Fibroblast of lung (primary cell): ENCODE results near the gene TCERG1L. TPM values are rescaled to one million over a fixed set of nuclear protein-coding genes. Genes with fewer than 3 reads are reported as not detected.

Experiments
- DNase-seq, 2 donors: peaks; one replicate each; pipeline versions ENCODE4 v3.0.0 to v3.0.0-alpha.2; 2010; ENCODE audit warnings: low read depth in 2 of 2
- H2AFZ ChIP-seq: 2 replicates; pipeline ENCODE4 v1.5.1; 2012; ENCODE audit warnings: low read length, control low read depth, inconsistent platforms
- H3K27ac ChIP-seq: 2 replicates; pipeline ENCODE4 v1.5.1; 2011; ENCODE audit warnings: low read length, control low read depth; ENCODE audit not compliant: insufficient read depth
- H3K27me3 ChIP-seq: 2 replicates; pipeline ENCODE4 v1.5.1; 2011; ENCODE audit warnings: mild to moderate bottlenecking, low read length; ENCODE audit not compliant: control insufficient read depth, insufficient read depth
- H3K36me3 ChIP-seq: 2 replicates; pipeline ENCODE4 v1.5.1; 2011; ENCODE audit warnings: low read length; ENCODE audit not compliant: control insufficient read depth, insufficient read depth
- H3K4me1 ChIP-seq: 2 replicates; pipeline ENCODE4 v1.5.1; 2011; ENCODE audit warnings: low read length; ENCODE audit not compliant: control insufficient read depth, insufficient read depth; ENCODE audit errors: extremely low read depth
- H3K4me2 ChIP-seq: 2 replicates; pipeline ENCODE4 v1.5.1; 2011; ENCODE audit warnings: low read length, control low read depth; ENCODE audit not compliant: insufficient read depth; ENCODE audit errors: extremely low read depth
- H3K4me3 ChIP-seq, 4 experiments: fragments of 200-600 bp in 1 of 4; sonication (generic) in 1 of 4; replicated peaks in 1 of 4; 2 replicates each; pipeline ENCODE4 v1.5.1; 2011 to 2016; ENCODE audit warnings: low read length in 4 of 4, low read depth in 3 of 4, mild to moderate bottlenecking in 3 of 4, control low read depth in 2 of 4, inconsistent platforms in 1 of 4, mixed read lengths in 1 of 4; ENCODE audit not compliant: insufficient read depth in 1 of 4; ENCODE audit errors: control extremely low read depth in 1 of 4
- H3K79me2 ChIP-seq: 2 replicates; pipeline ENCODE4 v1.5.1; 2012; ENCODE audit warnings: mild to moderate bottlenecking, low read length, inconsistent platforms; ENCODE audit not compliant: control insufficient read depth, insufficient read depth
- H3K9ac ChIP-seq: 2 replicates; pipeline ENCODE4 v1.5.1; 2011; ENCODE audit warnings: mild to moderate bottlenecking, low read length, control low read depth; ENCODE audit not compliant: insufficient read depth
- H3K9me3 ChIP-seq: 2 replicates; pipeline ENCODE4 v1.5.1; 2012; ENCODE audit warnings: low read depth, low read length; ENCODE audit not compliant: control insufficient read depth, insufficient read depth
- H4K20me1 ChIP-seq: 2 replicates; pipeline ENCODE4 v1.5.1; 2011; ENCODE audit warnings: low read length; ENCODE audit not compliant: control insufficient read depth, insufficient read depth; ENCODE audit errors: extremely low read depth
- EZH2 ChIP-seq: IDR thresholded peaks from 2 replicates; pipeline ENCODE4 v1.5.1; 2012; ENCODE audit warnings: low read length, control low read depth, mild to moderate bottlenecking; ENCODE audit errors: missing control alignments
- polyA plus RNA-seq, 2 donors: library from polyadenylated mRNA; depleted of rRNA in 1 of 2; stranded (reverse) in 1 of 2; unstranded in 1 of 2; fragments of >200 nt; gene quantifications; 2 replicates each; pipeline ENCODE4 v1.2.1, GENCODE V29; 2011 to 2012; ENCODE audit warnings: missing spikeins in 1 of 2
- total RNA-seq: library from RNA; depleted of rRNA; stranded (reverse); fragments of >200 nt; gene quantifications from 2 replicates; pipeline ENCODE4 v1.2.1, GENCODE V29; 2014
- TF ChIP-seq, protein P1 (sequence below), 2 donors: IDR thresholded peaks in 1 of 2; conservative IDR thresholded peaks in 1 of 2; 1 replicate in 1 of 2; 2 replicates in 1 of 2; pipeline ENCODE4 v1.5.1; 2011 to 2012; ENCODE audit warnings: low read length in 2 of 2, control low read depth in 1 of 2, inconsistent platforms in 1 of 2, low read depth in 1 of 2, mild to moderate bottlenecking in 1 of 2

TCERG1L gene
- total and polyA plus RNA-seq, 2 donors (not counting 1 experiment from before 2014, with no cell fraction given): 0.02 TPM; not detected in 1

DNA sequence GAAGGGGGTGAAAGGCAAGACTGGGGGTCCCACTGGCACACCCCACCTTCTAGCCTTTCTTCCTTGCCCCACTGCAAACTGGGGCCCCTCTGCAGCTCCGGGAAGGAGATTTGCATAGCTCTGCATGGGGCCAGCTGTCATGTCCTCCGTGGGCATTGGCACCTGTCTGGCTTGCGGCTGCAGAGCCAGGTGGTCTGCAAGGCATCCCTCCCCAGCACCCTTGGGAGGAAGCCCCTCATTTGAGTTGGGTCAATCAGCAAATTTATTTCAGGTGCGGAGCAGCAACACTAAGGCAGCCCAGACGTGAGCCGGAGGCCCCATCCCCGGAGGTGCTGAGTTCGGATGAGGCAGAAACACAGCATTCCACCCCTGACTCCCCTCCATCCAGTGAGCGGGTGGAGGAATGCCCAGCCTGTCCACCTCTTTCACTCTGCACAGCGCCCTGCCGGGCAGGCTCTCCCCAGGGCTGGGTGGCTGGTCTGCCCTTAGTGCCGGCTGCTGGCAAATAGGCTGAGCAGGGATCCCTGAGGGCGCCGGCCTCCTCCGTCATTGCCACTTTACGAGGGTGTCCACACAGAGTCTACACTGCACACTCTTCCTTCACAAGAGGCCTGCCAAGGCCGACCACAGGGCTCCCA is 143.2 kb downstream of the TCERG1L start:
- Histone ChIP-seq H4K20me1 (no peaks in the 10 kb centered on the region), H3K4me2 (no peak overlapping the region), H3K9ac (no peak overlapping the region), H3K36me3 (no peaks in the 10 kb centered on the region), H3K9me3 (no peaks in the 10 kb centered on the region), H3K27me3 (no peaks in the 10 kb centered on the region), H2AFZ (no peak overlapping the region), H3K79me2 (no peaks in the 10 kb centered on the region), H3K27ac (no peak overlapping the region), H3K4me1 (no peaks in the 10 kb centered on the region), H3K4me3 (no peak overlapping the region)
- TF ChIP-seq, protein P1, sequence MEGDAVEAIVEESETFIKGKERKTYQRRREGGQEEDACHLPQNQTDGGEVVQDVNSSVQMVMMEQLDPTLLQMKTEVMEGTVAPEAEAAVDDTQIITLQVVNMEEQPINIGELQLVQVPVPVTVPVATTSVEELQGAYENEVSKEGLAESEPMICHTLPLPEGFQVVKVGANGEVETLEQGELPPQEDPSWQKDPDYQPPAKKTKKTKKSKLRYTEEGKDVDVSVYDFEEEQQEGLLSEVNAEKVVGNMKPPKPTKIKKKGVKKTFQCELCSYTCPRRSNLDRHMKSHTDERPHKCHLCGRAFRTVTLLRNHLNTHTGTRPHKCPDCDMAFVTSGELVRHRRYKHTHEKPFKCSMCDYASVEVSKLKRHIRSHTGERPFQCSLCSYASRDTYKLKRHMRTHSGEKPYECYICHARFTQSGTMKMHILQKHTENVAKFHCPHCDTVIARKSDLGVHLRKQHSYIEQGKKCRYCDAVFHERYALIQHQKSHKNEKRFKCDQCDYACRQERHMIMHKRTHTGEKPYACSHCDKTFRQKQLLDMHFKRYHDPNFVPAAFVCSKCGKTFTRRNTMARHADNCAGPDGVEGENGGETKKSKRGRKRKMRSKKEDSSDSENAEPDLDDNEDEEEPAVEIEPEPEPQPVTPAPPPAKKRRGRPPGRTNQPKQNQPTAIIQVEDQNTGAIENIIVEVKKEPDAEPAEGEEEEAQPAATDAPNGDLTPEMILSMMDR (conservative IDR thresholded peaks at IDR 0.05 in 1 of 2, IDR thresholded peaks at IDR 0.05 in 1 of 2; ENCODE audit: low read depth in 1 of 2, low read length in 2 of 2): no peak
- TF ChIP-seq EZH2: no peak
- no peak for DNase-seq

DNA sequence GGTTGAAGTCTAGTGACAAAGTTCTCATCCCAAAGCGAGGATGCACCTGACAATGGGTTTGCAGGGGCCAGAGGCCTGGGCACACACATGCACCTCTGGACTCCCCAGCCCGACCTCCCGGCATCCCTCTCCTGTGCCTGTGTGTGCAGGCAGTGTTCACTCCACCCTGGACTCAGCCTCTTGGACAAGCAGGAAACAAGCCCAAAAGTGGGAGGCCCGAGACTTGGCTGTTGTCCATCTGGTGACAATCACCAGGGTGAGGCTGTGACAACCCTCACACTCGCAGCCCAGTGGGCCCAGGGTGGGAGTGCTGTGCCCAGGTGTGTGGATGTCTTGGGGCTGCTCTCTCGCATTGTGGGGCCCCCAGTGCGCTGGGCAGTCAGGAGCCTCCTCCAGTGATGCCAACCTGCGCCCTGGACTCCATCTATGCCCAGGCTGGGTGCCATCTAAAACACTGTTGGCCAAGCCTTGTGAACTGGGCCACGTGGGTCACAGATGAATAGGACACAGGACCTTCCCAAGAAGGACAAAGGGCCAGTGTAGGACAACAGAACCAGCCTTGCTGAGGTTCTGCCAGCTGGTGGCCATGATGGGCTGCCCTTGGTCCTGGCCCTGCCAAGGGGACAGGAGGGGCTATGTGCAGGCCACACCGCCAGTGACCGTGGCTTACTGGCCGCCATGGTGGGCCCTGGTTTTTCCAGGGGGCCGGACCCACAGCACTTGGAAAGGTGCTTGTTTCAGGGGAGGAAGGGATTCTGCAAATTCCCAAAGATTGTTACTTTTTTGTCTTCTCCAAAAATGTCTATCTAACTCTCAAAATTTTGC is 144.3 kb downstream of the TCERG1L start:
- Histone ChIP-seq H3K4me1 (no peaks in the 10 kb centered on the region), H3K9ac (no peak overlapping the region), H3K79me2 (no peaks in the 10 kb centered on the region), H3K4me3 (no peak overlapping the region), H3K27me3 (no peaks in the 10 kb centered on the region), H2AFZ (no peak overlapping the region), H3K9me3 (no peaks in the 10 kb centered on the region), H4K20me1 (no peaks in the 10 kb centered on the region), H3K27ac (no peak overlapping the region), H3K36me3 (no peaks in the 10 kb centered on the region), H3K4me2 (no peak overlapping the region)
- TF ChIP-seq, protein P1 (conservative IDR thresholded peaks at IDR 0.05 in 1 of 2, IDR thresholded peaks at IDR 0.05 in 1 of 2; ENCODE audit: low read depth in 1 of 2, low read length in 2 of 2): no peak
- no peak for TF ChIP-seq EZH2
- no peak for DNase-seq

DNA sequence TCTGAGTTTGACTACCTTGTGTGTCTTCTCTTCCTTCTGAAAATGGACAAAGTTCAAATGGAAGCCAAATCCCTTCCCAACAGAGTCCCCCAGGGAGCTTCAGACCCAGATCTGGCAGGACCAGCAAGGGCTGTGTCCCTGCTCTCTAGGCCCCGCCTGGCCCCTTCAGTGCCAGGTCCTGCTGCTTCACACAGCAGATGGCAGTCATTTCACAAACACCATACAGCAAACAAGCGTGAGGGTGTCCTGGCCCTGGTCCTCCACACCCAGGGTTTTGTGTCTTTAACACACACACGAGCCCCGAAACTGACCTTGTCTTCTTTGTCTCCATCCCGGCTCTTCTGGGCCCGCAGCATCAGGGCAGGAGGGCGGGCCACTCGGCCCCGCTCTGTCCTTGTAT is 145.0 kb downstream of the TCERG1L start:
- no peak overlapping the region for H3K27ac ChIP-seq
- H3K27me3 ChIP-seq: no peaks in the 10 kb centered on the region
- H3K4me3 ChIP-seq: no peak overlapping the region
- DNase-seq: no peak
- no peaks in the 10 kb centered on the region for H3K9me3 ChIP-seq
- H3K4me1 ChIP-seq: no peaks in the 10 kb centered on the region
- H3K9ac ChIP-seq: no peak overlapping the region
- no peaks in the 10 kb centered on the region for H3K36me3 ChIP-seq
- no peaks in the 10 kb centered on the region for H4K20me1 ChIP-seq
- no peaks in the 10 kb centered on the region for H3K79me2 ChIP-seq
- TF ChIP-seq, protein P1 (conservative IDR thresholded peaks at IDR 0.05 in 1 of 2, IDR thresholded peaks at IDR 0.05 in 1 of 2; ENCODE audit: low read depth in 1 of 2, low read length in 2 of 2): no peak
- TF ChIP-seq EZH2: no peak
- no peak overlapping the region for H3K4me2 ChIP-seq
- no peak overlapping the region for H2AFZ ChIP-seq
